GM12878 (cell line): ENCODE data around the gene ALCAM. TPM values are rescaled to one million over a fixed set of nuclear protein-coding genes. Genes with fewer than 3 reads are reported as not detected.

Experiments
- ATAC-seq: fragments of 200-7000 bp; cut with Tn5 transposase; 3 replicates; pipeline ENCODE4 v1.9.1; 2020; ENCODE audit warnings: mild to moderate bottlenecking, moderate library complexity
- BruUV-seq: library from RNA; stranded (reverse); fragments of 400-500 nt; replicated peaks from 2 replicates; lab custom pipeline; 2021; lab: Mats Ljungman, UMichigan
- CTCF ChIA-PET: fragments of 300-600 bp; sonication (Branson Sonifier 250); formaldehyde crosslinking; extraction: SDS; loops from one replicate; lab custom pipeline; 2021; ENCODE audit warnings: inconsistent platforms; lab: Yijun Ruan, JAX
- POLR2A ChIA-PET: fragments of 350-600 bp; formaldehyde crosslinking; extraction: SDS; loops from one replicate; lab custom pipeline; 2021; ENCODE audit warnings: inconsistent platforms; lab: Charles Lee
- RAD21 ChIA-PET: fragments of 300-600 bp; sonication (Branson Sonifier 250); formaldehyde crosslinking; loops from one replicate; lab custom pipeline; 2023; ENCODE audit warnings: antibody characterized with exemption; ENCODE audit not compliant: unreplicated experiment; lab: Charles Lee
- SMC1A ChIA-PET: fragments of 300-600 bp; sonication (Branson Sonifier 250); formaldehyde crosslinking; loops from one replicate; lab custom pipeline; 2023; ENCODE audit not compliant: unreplicated experiment, uncharacterized antibody; lab: Charles Lee
- DNase-seq: peaks from one replicate; pipeline ENCODE4 v3.0.0-alpha.2; 2011; ENCODE audit warnings: low read depth, low spot score
- FAIRE-seq: peaks from 3 replicates; lab custom pipeline; 2011; peaks lifted over from hg19 to GRCh38; lab: Jason Lieb, UNC
- H2AFZ ChIP-seq: 2 replicates; pipeline ENCODE4 v1.6.0; 2011; ENCODE audit warnings: low read depth, low read length, control low read depth; ENCODE audit not compliant: control insufficient read depth
- H3K27ac ChIP-seq: 2 replicates; pipeline ENCODE4 v1.5.1; 2011; ENCODE audit warnings: control low read depth; ENCODE audit not compliant: control insufficient read depth, insufficient read depth
- H3K27me3 ChIP-seq, 2 experiments: replicated peaks in 1 of 2; 2 replicates each; pipeline versions ENCODE4 v1.6.0 to v1.6.1; 2011; ENCODE audit warnings: low read length in 1 of 2; ENCODE audit not compliant: control insufficient read depth in 2 of 2, insufficient read depth in 2 of 2
- H3K36me3 ChIP-seq, 2 experiments: 2 replicates each; pipeline ENCODE4 v1.5.1; 2011; ENCODE audit warnings: low read length in 1 of 2; ENCODE audit not compliant: control insufficient read depth in 2 of 2, insufficient read depth in 2 of 2
- H3K4me1 ChIP-seq: 2 replicates; pipeline ENCODE4 v1.6.1; 2011; ENCODE audit warnings: mild to moderate bottlenecking, low read length, moderate library complexity, mixed read lengths; ENCODE audit not compliant: control insufficient read depth, insufficient read depth
- H3K4me2 ChIP-seq: 2 replicates; pipeline ENCODE4 v1.6.0; 2011; ENCODE audit warnings: control low read depth; ENCODE audit not compliant: control insufficient read depth, insufficient read depth
- H3K4me3 ChIP-seq: fragments of 200-600 bp; sonication (generic); 2 replicates; pipeline ENCODE4 v1.5.1; 2016
- H3K79me2 ChIP-seq: 2 replicates; pipeline ENCODE4 v1.6.0; 2011; ENCODE audit warnings: low read length; ENCODE audit not compliant: control insufficient read depth, insufficient read depth
- H3K9ac ChIP-seq: 2 replicates; pipeline ENCODE4 v1.8.0; 2011; ENCODE audit warnings: low read length, control low read depth, mixed read lengths; ENCODE audit not compliant: control insufficient read depth, insufficient read depth
- H3K9me3 ChIP-seq: replicated peaks from 3 replicates; pipeline ENCODE4 v1.5.1; 2011; ENCODE audit warnings: mild to moderate bottlenecking, low read length; ENCODE audit not compliant: control insufficient read depth, insufficient read depth
- H4K20me1 ChIP-seq: 2 replicates; pipeline ENCODE4 v1.6.0; 2011; ENCODE audit not compliant: control insufficient read depth, insufficient read depth
- CBX5 ChIP-seq: sonication (generic); IDR thresholded peaks from 2 replicates; pipeline ENCODE4 v1.6.1; 2016; ENCODE audit warnings: low read depth, moderate library complexity, mild to moderate bottlenecking, inconsistent platforms
- EP300 ChIP-seq, 2 experiments: fragments of 150-350 bp in 1 of 2; IDR thresholded peaks; 2 replicates each; pipeline ENCODE4 v1.6.1; 2011 to 2012; ENCODE audit warnings: low read depth in 2 of 2, low read length in 2 of 2, borderline replicate concordance in 1 of 2, improper control_type of control experiment in 1 of 2, inconsistent platforms in 1 of 2; ENCODE audit not compliant: control insufficient read depth in 1 of 2
- GATAD2B ChIP-seq: fragments of 450-650 bp; conservative IDR thresholded peaks from 2 replicates; pipeline ENCODE4 v1.6.1; 2017; ENCODE audit warnings: low read depth, mild to moderate bottlenecking, moderate library complexity
- HDAC6 ChIP-seq: fragments of 200-600 bp; sonication (generic); IDR thresholded peaks from one replicate; pipeline ENCODE4 v1.8.0; 2017; ENCODE audit warnings: antibody characterized with exemption; ENCODE audit not compliant: unreplicated experiment
- IKZF1 ChIP-seq: fragments of 450-650 bp; conservative IDR thresholded peaks from 2 replicates; pipeline ENCODE4 v1.6.1; 2017; ENCODE audit warnings: antibody characterized with exemption, mild to moderate bottlenecking
- KAT2A ChIP-seq: conservative IDR thresholded peaks from 2 replicates; pipeline ENCODE4 v1.6.1; 2011; ENCODE audit warnings: low read depth, low read length; ENCODE audit not compliant: control insufficient read depth
- MEF2B ChIP-seq: fragments of 450-650 bp; IDR thresholded peaks from 2 replicates; pipeline ENCODE4 v1.6.1; 2018; ENCODE audit warnings: mild to moderate bottlenecking, moderate library complexity; ENCODE audit not compliant: partially characterized antibody, poor library complexity, severe bottlenecking
- MXI1 ChIP-seq: fragments of 150-350 bp; IDR thresholded peaks from 2 replicates; pipeline ENCODE4 v1.6.1; 2011; ENCODE audit warnings: low read depth, mild to moderate bottlenecking, inconsistent platforms, low read length, improper control_type of control experiment
- MYC ChIP-seq: IDR thresholded peaks from 2 replicates; pipeline ENCODE4 v1.6.1; 2011; ENCODE audit warnings: mild to moderate bottlenecking, low read length, moderate library complexity, inconsistent platforms; ENCODE audit not compliant: insufficient read depth, insufficient replicate concordance, insufficient read length, severe bottlenecking
- NFXL1 ChIP-seq: fragments of 450-650 bp; IDR thresholded peaks from 2 replicates; pipeline ENCODE4 v1.6.1; 2017; ENCODE audit warnings: antibody characterized with exemption, mild to moderate bottlenecking, borderline replicate concordance
- NRF1 ChIP-seq: conservative IDR thresholded peaks from 2 replicates; pipeline ENCODE4 v1.6.1; 2011; ENCODE audit warnings: mild to moderate bottlenecking, low read depth, low read length, improper control_type of control experiment
- PRDM15 ChIP-seq: fragments of 450-650 bp; formaldehyde crosslinking; IDR thresholded peaks from 2 replicates; pipeline ENCODE4 v1.4.0; 2020; ENCODE audit warnings: mild to moderate bottlenecking, moderate library complexity
- SREBF1 ChIP-seq: IDR thresholded peaks from 2 replicates; pipeline ENCODE4 v1.6.1; 2012; ENCODE audit warnings: mild to moderate bottlenecking, low read length
- USF2 ChIP-seq: IDR thresholded peaks from 2 replicates; pipeline ENCODE4 v1.6.1; 2011; ENCODE audit warnings: low read depth, low read length, improper control_type of control experiment, borderline replicate concordance
- ZNF217 ChIP-seq: fragments of 450-650 bp; IDR thresholded peaks from 2 replicates; pipeline ENCODE4 v1.6.1; 2017; ENCODE audit warnings: antibody characterized with exemption, mild to moderate bottlenecking
- WGBS: methylation state at CpG from one replicate; pipeline ENCODE4 v1.1.6; 2016; ENCODE audit warnings: low lambda C conversion rate; ENCODE audit not compliant: insufficient replicate concordance, insufficient coverage; ENCODE audit errors: missing lambda C conversion rate; 5-methylcytosine and 5-hydroxymethylcytosine counted together
- in situ Hi-C: fragments of 300-500 bp; cut with MboI; formaldehyde crosslinking; loops from 9 replicates; pipeline ENCODE4 v1.14.3; 2018; ENCODE audit warnings: mixed read lengths
- intact Hi-C: fragments of 100-400 bp; cut with micrococcal nuclease; formaldehyde crosslinking; loops from one replicate; pipeline ENCODE4 v1.14.2; 2022; ENCODE audit not compliant: unreplicated experiment
- polyA plus RNA-seq, 11 experiments: library from polyadenylated mRNA; depleted of rRNA in 4 of 11; unstranded in 6 of 11; stranded (reverse) in 5 of 11; fragments of >200 nt; fragmentation: Nextera tagmentation in 4 of 11; fragmentation: Illumina TruSeq in 1 of 11; extraction: Ambion mirVana in 4 of 11; extraction: Trizol in 1 of 11; gene quantifications; 1 replicate in 1 of 11; 2 replicates in 10 of 11; pipeline versions ENCODE4 v1.2.1 to v1.2.3, GENCODE V29; 2011 to 2016; ENCODE audit warnings: inconsistent platforms in 2 of 11, missing spikeins in 2 of 11, low read depth in 1 of 11
- total RNA-seq, 4 experiments: library from RNA; depleted of rRNA in 3 of 4; stranded (reverse); fragments of >200 nt in 3 of 4; fragmentation: Illumina TruSeq in 1 of 4; extraction: Trizol in 1 of 4; gene quantifications; 2 replicates each; pipeline versions ENCODE4 v1.2.1 to v1.2.3, GENCODE V29; 2013 to 2021
- TF ChIP-seq, protein P1 (sequence below): fragments of 450-650 bp; formaldehyde crosslinking; IDR thresholded peaks from 2 replicates; pipeline ENCODE4 v1.5.0; 2022; ENCODE audit warnings: mild to moderate bottlenecking, missing genetic modification characterization

Gene ALCAM
- total and polyA plus RNA-seq, 10 of the 15 experiments (the other 5 are each of a cell fraction or from before 2014, with no cell fraction given), result 12.2 to 54.2 (median 32.6) TPM

GRCh38 chr3:105354429-105354828 is 12.3 kb upstream of the ALCAM start:
- intact Hi-C loops (no loop called here), in situ Hi-C loops (no loop called here)
- Histone ChIP-seq H3K9ac (no peak overlapping the region), H3K79me2 (no peaks in the 10 kb centered on the region), H3K27ac (no peak overlapping the region), H3K4me3 (no peak overlapping the region), H3K9me3 (no peaks in the 10 kb centered on the region), H3K4me2 (no peak overlapping the region), H3K4me1 (peaks cover 3% of the 10 kb centered on the region; the same call in 1 of the 2 replicates), H3K27me3 (no peaks in the 10 kb centered on the region), H4K20me1 (no peaks in the 10 kb centered on the region), H2AFZ (no peak overlapping the region), H3K36me3 (no peaks in the 10 kb centered on the region)
- no peak for DNase-seq
- no peak for FAIRE-seq
- ChIA-PET RAD21 (no interaction called here), POLR2A (no interaction called here), SMC1A (no interaction called here), CTCF (interaction anchor here (1.3 kb wide), 1 partner anchor 8 kb away, joined by 3 read pairs; no protein-coding TSS in a partner anchor)
- no peak for ATAC-seq
- BruUV-seq, result no TSS peak
- 97% methylated on average over 3 of the region's 3 CpGs for WGBS
- no peak for TF ChIP-seq NRF1
- no peak for TF ChIP-seq MYC
- TF ChIP-seq USF2, result no peak
- TF ChIP-seq PRDM15 (CRISPR knock-in tag), result no peak
- no peak for TF ChIP-seq KAT2A
- TF ChIP-seq NFXL1, result no peak
- no peak for TF ChIP-seq MEF2B
- TF ChIP-seq ZNF217, result no peak
- TF ChIP-seq GATAD2B, result no peak
- TF ChIP-seq CBX5, result no peak
- no peak for TF ChIP-seq MXI1
- TF ChIP-seq HDAC6, result no peak
- TF ChIP-seq SREBF1, result no peak
- TF ChIP-seq, protein P1, sequence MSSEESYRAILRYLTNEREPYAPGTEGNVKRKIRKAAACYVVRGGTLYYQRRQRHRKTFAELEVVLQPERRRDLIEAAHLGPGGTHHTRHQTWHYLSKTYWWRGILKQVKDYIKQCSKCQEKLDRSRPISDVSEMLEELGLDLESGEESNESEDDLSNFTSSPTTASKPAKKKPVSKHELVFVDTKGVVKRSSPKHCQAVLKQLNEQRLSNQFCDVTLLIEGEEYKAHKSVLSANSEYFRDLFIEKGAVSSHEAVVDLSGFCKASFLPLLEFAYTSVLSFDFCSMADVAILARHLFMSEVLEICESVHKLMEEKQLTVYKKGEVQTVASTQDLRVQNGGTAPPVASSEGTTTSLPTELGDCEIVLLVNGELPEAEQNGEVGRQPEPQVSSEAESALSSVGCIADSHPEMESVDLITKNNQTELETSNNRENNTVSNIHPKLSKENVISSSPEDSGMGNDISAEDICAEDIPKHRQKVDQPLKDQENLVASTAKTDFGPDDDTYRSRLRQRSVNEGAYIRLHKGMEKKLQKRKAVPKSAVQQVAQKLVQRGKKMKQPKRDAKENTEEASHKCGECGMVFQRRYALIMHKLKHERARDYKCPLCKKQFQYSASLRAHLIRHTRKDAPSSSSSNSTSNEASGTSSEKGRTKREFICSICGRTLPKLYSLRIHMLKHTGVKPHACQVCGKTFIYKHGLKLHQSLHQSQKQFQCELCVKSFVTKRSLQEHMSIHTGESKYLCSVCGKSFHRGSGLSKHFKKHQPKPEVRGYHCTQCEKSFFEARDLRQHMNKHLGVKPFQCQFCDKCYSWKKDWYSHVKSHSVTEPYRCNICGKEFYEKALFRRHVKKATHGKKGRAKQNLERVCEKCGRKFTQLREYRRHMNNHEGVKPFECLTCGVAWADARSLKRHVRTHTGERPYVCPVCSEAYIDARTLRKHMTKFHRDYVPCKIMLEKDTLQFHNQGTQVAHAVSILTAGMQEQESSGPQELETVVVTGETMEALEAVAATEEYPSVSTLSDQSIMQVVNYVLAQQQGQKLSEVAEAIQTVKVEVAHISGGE (CRISPR knock-in tag), result no peak
- no peak for TF ChIP-seq IKZF1
- TF ChIP-seq EP300 (IDR thresholded peaks at IDR 0.05; ENCODE audit: borderline replicate concordance in 1 of 2, control insufficient read depth in 1 of 2, low read depth in 2 of 2, low read length in 2 of 2), result no peak
